Right renal cortex interstitium (tissue), 3 donors: ENCODE data around the gene DDAH1. TPM values are rescaled to one million over a fixed set of nuclear protein-coding genes. Genes with fewer than 3 reads are reported as not detected.

Experiments
- DNase-seq, 3 donors: peaks; one replicate each; pipeline ENCODE4 v3.0.0-alpha.2; 2013; ENCODE audit warnings: low read depth in 3 of 3, low spot score in 2 of 3
- polyA plus RNA-seq, 3 donors: library from polyadenylated mRNA; unstranded; fragments of 120-200 nt; gene quantifications; one replicate each; pipeline ENCODE4 v1.2.1, GENCODE V29; 2013; ENCODE audit not compliant: insufficient read length in 3 of 3

Gene DDAH1
- polyA plus RNA-seq, 3 donors = 126 to 140 (median 132) TPM

- no peak for DNase-seq
These were observed 150.2 kb downstream of the DDAH1 start for GRCh38 chr1:85314726-85315125.

GRCh38 chr1:85313888-85314696 is 150.9 kb downstream of the DDAH1 start:
- no peak for DNase-seq

- DNase-seq = no peak
These were observed 153.1 kb downstream of the DDAH1 start for GRCh38 chr1:85311818-85312217.

- no peak for DNase-seq
These were observed 156.1 kb downstream of the DDAH1 start for GRCh38 chr1:85308833-85309350.

- peak; percentile 76 to 78 (median 77) for DNase-seq
These were observed 156.7 kb downstream of the DDAH1 start for GRCh38 chr1:85307987-85308832.

GRCh38 chr1:85306236-85306635 is 158.7 kb downstream of the DDAH1 start:
- no peak for DNase-seq

GRCh38 chr1:85303440-85304162 is 161.4 kb downstream of the DDAH1 start:
- DNase-seq = no peak

- no peak for DNase-seq
These were observed 164.8 kb downstream of the DDAH1 start for GRCh38 chr1:85300140-85300539.

- DNase-seq = peak; percentile 56 to 74 (median 69)
These were observed 166.9 kb downstream of the DDAH1 start for GRCh38 chr1:85297855-85298629.

GRCh38 chr1:85297538-85297854 is 167.5 kb downstream of the DDAH1 start:
- no peak for DNase-seq

GRCh38 chr1:85296980-85297379 is 168.0 kb downstream of the DDAH1 start:
- DNase-seq = no peak

GRCh38 chr1:85295654-85296053 is 169.3 kb downstream of the DDAH1 start:
- DNase-seq = no peak

GRCh38 chr1:85295006-85295431 is 169.9 kb downstream of the DDAH1 start:
- no peak for DNase-seq

GRCh38 chr1:85290826-85291225 is 174.1 kb downstream of the DDAH1 start:
- DNase-seq = no peak

GRCh38 chr1:85289848-85290335 is 175.1 kb downstream of the DDAH1 start:
- no peak for DNase-seq

- DNase-seq = no peak
These were observed 175.6 kb downstream of the DDAH1 start for GRCh38 chr1:85289207-85289847.

- DNase-seq = no peak
These were observed 180.8 kb downstream of the DDAH1 start for GRCh38 chr1:85284202-85284601.

- no peak for DNase-seq
These were observed 181.3 kb downstream of the DDAH1 start for GRCh38 chr1:85283475-85284199.

- no peak for DNase-seq
These were observed 182.5 kb downstream of the DDAH1 start for GRCh38 chr1:85282424-85282823.
